Fibroblast of lung (primary cell): Measurements from ENCODE around the gene LRRC55. TPM values are rescaled to one million over a fixed set of nuclear protein-coding genes. Genes with fewer than 3 reads are reported as not detected.
A peak's percentile ranks its signal among the peaks of the same experiment; 100 is the strongest.

Source experiments
- DNase-seq, 2 donors: peaks; one replicate each; pipeline versions ENCODE4 v3.0.0 to v3.0.0-alpha.2; 2010; ENCODE audit warnings: low read depth in 2 of 2
- H2AFZ ChIP-seq: 2 replicates; pipeline ENCODE4 v1.5.1; 2012; ENCODE audit warnings: low read length, control low read depth, inconsistent platforms
- H3K27ac ChIP-seq: 2 replicates; pipeline ENCODE4 v1.5.1; 2011; ENCODE audit warnings: low read length, control low read depth; ENCODE audit not compliant: insufficient read depth
- H3K27me3 ChIP-seq: 2 replicates; pipeline ENCODE4 v1.5.1; 2011; ENCODE audit warnings: mild to moderate bottlenecking, low read length; ENCODE audit not compliant: control insufficient read depth, insufficient read depth
- H3K36me3 ChIP-seq: 2 replicates; pipeline ENCODE4 v1.5.1; 2011; ENCODE audit warnings: low read length; ENCODE audit not compliant: control insufficient read depth, insufficient read depth
- H3K4me1 ChIP-seq: 2 replicates; pipeline ENCODE4 v1.5.1; 2011; ENCODE audit warnings: low read length; ENCODE audit not compliant: control insufficient read depth, insufficient read depth; ENCODE audit errors: extremely low read depth
- H3K4me2 ChIP-seq: 2 replicates; pipeline ENCODE4 v1.5.1; 2011; ENCODE audit warnings: low read length, control low read depth; ENCODE audit not compliant: insufficient read depth; ENCODE audit errors: extremely low read depth
- H3K4me3 ChIP-seq, 4 experiments: fragments of 200-600 bp in 1 of 4; sonication (generic) in 1 of 4; replicated peaks in 1 of 4; 2 replicates each; pipeline ENCODE4 v1.5.1; 2011 to 2016; ENCODE audit warnings: low read length in 4 of 4, low read depth in 3 of 4, mild to moderate bottlenecking in 3 of 4, control low read depth in 2 of 4, inconsistent platforms in 1 of 4, mixed read lengths in 1 of 4; ENCODE audit not compliant: insufficient read depth in 1 of 4; ENCODE audit errors: control extremely low read depth in 1 of 4
- H3K79me2 ChIP-seq: 2 replicates; pipeline ENCODE4 v1.5.1; 2012; ENCODE audit warnings: mild to moderate bottlenecking, low read length, inconsistent platforms; ENCODE audit not compliant: control insufficient read depth, insufficient read depth
- H3K9ac ChIP-seq: 2 replicates; pipeline ENCODE4 v1.5.1; 2011; ENCODE audit warnings: mild to moderate bottlenecking, low read length, control low read depth; ENCODE audit not compliant: insufficient read depth
- H3K9me3 ChIP-seq: 2 replicates; pipeline ENCODE4 v1.5.1; 2012; ENCODE audit warnings: low read depth, low read length; ENCODE audit not compliant: control insufficient read depth, insufficient read depth
- H4K20me1 ChIP-seq: 2 replicates; pipeline ENCODE4 v1.5.1; 2011; ENCODE audit warnings: low read length; ENCODE audit not compliant: control insufficient read depth, insufficient read depth; ENCODE audit errors: extremely low read depth
- EZH2 ChIP-seq: IDR thresholded peaks from 2 replicates; pipeline ENCODE4 v1.5.1; 2012; ENCODE audit warnings: low read length, control low read depth, mild to moderate bottlenecking; ENCODE audit errors: missing control alignments
- polyA plus RNA-seq, 2 donors: library from polyadenylated mRNA; depleted of rRNA in 1 of 2; stranded (reverse) in 1 of 2; unstranded in 1 of 2; fragments of >200 nt; gene quantifications; 2 replicates each; pipeline ENCODE4 v1.2.1, GENCODE V29; 2011 to 2012; ENCODE audit warnings: missing spikeins in 1 of 2
- total RNA-seq: library from RNA; depleted of rRNA; stranded (reverse); fragments of >200 nt; gene quantifications from 2 replicates; pipeline ENCODE4 v1.2.1, GENCODE V29; 2014
- TF ChIP-seq, protein P1 (sequence below), 2 donors: IDR thresholded peaks in 1 of 2; conservative IDR thresholded peaks in 1 of 2; 1 replicate in 1 of 2; 2 replicates in 1 of 2; pipeline ENCODE4 v1.5.1; 2011 to 2012; ENCODE audit warnings: low read length in 2 of 2, control low read depth in 1 of 2, inconsistent platforms in 1 of 2, low read depth in 1 of 2, mild to moderate bottlenecking in 1 of 2

Gene LRRC55
- total and polyA plus RNA-seq, 2 donors (not counting 1 experiment from before 2014, with no cell fraction given) = not detected

GRCh38 chr11:57205041-57205641 is 23.4 kb downstream of the LRRC55 start:
- no peaks in the 10 kb centered on the region for H3K36me3 ChIP-seq
- no peak overlapping the region for H3K9ac ChIP-seq
- no peaks in the 10 kb centered on the region for H3K79me2 ChIP-seq
- no peak overlapping the region for H3K4me3 ChIP-seq
- H3K4me2 ChIP-seq = no peak overlapping the region
- TF ChIP-seq, protein P1, sequence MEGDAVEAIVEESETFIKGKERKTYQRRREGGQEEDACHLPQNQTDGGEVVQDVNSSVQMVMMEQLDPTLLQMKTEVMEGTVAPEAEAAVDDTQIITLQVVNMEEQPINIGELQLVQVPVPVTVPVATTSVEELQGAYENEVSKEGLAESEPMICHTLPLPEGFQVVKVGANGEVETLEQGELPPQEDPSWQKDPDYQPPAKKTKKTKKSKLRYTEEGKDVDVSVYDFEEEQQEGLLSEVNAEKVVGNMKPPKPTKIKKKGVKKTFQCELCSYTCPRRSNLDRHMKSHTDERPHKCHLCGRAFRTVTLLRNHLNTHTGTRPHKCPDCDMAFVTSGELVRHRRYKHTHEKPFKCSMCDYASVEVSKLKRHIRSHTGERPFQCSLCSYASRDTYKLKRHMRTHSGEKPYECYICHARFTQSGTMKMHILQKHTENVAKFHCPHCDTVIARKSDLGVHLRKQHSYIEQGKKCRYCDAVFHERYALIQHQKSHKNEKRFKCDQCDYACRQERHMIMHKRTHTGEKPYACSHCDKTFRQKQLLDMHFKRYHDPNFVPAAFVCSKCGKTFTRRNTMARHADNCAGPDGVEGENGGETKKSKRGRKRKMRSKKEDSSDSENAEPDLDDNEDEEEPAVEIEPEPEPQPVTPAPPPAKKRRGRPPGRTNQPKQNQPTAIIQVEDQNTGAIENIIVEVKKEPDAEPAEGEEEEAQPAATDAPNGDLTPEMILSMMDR (conservative IDR thresholded peaks at IDR 0.05 in 1 of 2, IDR thresholded peaks at IDR 0.05 in 1 of 2; ENCODE audit: low read depth in 1 of 2, low read length in 2 of 2) = peak in 1 of 2 donors; percentile 17
- no peak for TF ChIP-seq EZH2
- no peaks in the 10 kb centered on the region for H3K4me1 ChIP-seq
- H3K27me3 ChIP-seq = peaks cover 24% of the 10 kb centered on the region
- no peak overlapping the region for H3K27ac ChIP-seq
- peak; percentile 43 to 49 for DNase-seq
- no peaks in the 10 kb centered on the region for H3K9me3 ChIP-seq
- no peaks in the 10 kb centered on the region for H4K20me1 ChIP-seq
- no peak overlapping the region for H2AFZ ChIP-seq

DNA sequence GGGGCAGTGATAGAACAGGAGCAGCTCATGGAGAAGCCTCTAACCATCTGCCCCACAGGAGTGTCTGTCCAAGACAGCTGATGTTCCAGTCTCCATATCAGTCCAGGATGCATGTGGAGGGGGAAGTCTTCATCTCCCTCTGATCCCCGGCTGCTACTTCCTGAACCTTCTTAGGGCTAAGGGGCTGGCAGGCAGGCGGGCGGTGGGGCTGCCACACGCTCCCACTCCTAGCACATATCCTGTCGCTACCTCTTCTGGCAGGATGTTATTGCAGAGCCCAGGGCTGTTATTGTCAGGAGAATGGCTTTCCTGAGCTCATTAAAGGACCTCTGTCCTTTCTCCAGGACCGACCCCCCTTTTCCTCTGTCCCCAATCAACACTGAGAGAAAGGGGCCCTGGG is 25.4 kb downstream of the LRRC55 start:
- Histone ChIP-seq H3K4me3 (no peak overlapping the region), H3K27me3 (peaks cover 21% of the 10 kb centered on the region), H3K79me2 (no peaks in the 10 kb centered on the region), H3K4me2 (no peak overlapping the region), H3K9ac (no peak overlapping the region), H3K36me3 (no peaks in the 10 kb centered on the region), H4K20me1 (no peaks in the 10 kb centered on the region), H2AFZ (no peak overlapping the region), H3K27ac (no peak overlapping the region), H3K9me3 (no peaks in the 10 kb centered on the region), H3K4me1 (no peaks in the 10 kb centered on the region)
- no peak for TF ChIP-seq EZH2
- TF ChIP-seq, protein P1 (conservative IDR thresholded peaks at IDR 0.05 in 1 of 2, IDR thresholded peaks at IDR 0.05 in 1 of 2; ENCODE audit: low read depth in 1 of 2, low read length in 2 of 2) = no peak
- no peak for DNase-seq

DNA sequence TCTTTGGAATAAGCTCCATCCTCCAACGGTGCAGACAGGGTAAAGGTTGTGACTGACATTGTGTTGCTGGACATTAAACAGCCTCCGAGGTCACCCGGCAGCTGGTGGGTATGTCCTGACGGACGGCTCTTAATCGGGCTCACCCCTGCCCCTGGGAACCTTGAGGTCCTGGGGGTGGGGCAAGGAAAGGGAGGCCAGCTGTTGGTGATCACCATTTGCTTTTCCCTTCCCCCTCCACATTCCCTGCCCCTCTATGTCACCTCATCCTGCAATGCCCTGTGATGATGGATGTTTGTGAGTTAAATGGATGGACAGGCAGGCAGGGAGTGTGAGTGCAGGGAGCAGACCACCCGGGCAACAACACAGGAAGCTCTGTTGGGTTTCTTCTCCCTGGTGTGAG is 29.0 kb downstream of the LRRC55 start:
- no peaks in the 10 kb centered on the region for H3K9me3 ChIP-seq
- H3K36me3 ChIP-seq = no peaks in the 10 kb centered on the region
- peaks cover 7% of the 10 kb centered on the region for H3K4me1 ChIP-seq
- no peaks in the 10 kb centered on the region for H3K27me3 ChIP-seq
- no peak overlapping the region for H3K27ac ChIP-seq
- no peak overlapping the region for H3K4me2 ChIP-seq
- H4K20me1 ChIP-seq = no peaks in the 10 kb centered on the region
- DNase-seq = no peak
- H3K9ac ChIP-seq = no peak overlapping the region
- H3K4me3 ChIP-seq = no peak overlapping the region
- H2AFZ ChIP-seq = no peak overlapping the region
- no peak for TF ChIP-seq EZH2
- TF ChIP-seq, protein P1 (conservative IDR thresholded peaks at IDR 0.05 in 1 of 2, IDR thresholded peaks at IDR 0.05 in 1 of 2; ENCODE audit: low read depth in 1 of 2, low read length in 2 of 2) = no peak
- no peaks in the 10 kb centered on the region for H3K79me2 ChIP-seq
